ENCODE measurements around the gene ABLIM2.

The ABLIM2 gene

GRCh38 chr4:7941965-7942496, 216.6 kb downstream of the ABLIM2 start:
- ATAC-seq: no peak
- no peak for TF ChIP-seq TCF4 (CRISPR knock-in tag; IDR thresholded peaks at IDR 0.05; ENCODE audit: borderline replicate concordance)
- TF ChIP-seq ZC3H10 (CRISPR knock-in tag; IDR thresholded peaks at IDR 0.05): no peak
- TF ChIP-seq TSHZ2 (CRISPR knock-in tag; IDR thresholded peaks at IDR 0.05): no peak
- no peak for TF ChIP-seq CREB5 (CRISPR knock-in tag; IDR thresholded peaks at IDR 0.05; ENCODE audit: low read depth)
- no peak for TF ChIP-seq CSDC2 (CRISPR knock-in tag; IDR thresholded peaks at IDR 0.05)
- TF ChIP-seq RARB (CRISPR knock-in tag; IDR thresholded peaks at IDR 0.05): no peak
- no peak for TF ChIP-seq SNAI2 (CRISPR knock-in tag; IDR thresholded peaks at IDR 0.05)
- TF ChIP-seq PATZ1 (CRISPR knock-in tag; IDR thresholded peaks at IDR 0.05; ENCODE audit: borderline replicate concordance): no peak
- TF ChIP-seq ESRRG (CRISPR knock-in tag; IDR thresholded peaks at IDR 0.05): no peak

GRCh38 chr4:7941111-7941964, 217.3 kb downstream of the ABLIM2 start:
- no peak; the same call in 2 of the 3 replicates for ATAC-seq
- TF ChIP-seq ISL1 (CRISPR knock-in tag; IDR thresholded peaks at IDR 0.05) (no peak), ARNTL (CRISPR knock-in tag; IDR thresholded peaks at IDR 0.05; ENCODE audit: borderline replicate concordance, low read depth) (no peak)

GRCh38 chr4:7939377-7940108, 219.1 kb downstream of the ABLIM2 start, which contains the start of gene AFAP1:
AFAP1 (minus strand) TSS chr4:7939861; CDS start chr4:7872078, 67,783 bp downstream.
- TF ChIP-seq ISL1 (CRISPR knock-in tag; IDR thresholded peaks at IDR 0.05): no peak
- 0 out of 2 replicates have a peak, but pooled peaks have one; percentile 5 for TF ChIP-seq ZNF70 (CRISPR knock-in tag; IDR thresholded peaks at IDR 0.05)
- TF ChIP-seq GLIS3 (CRISPR knock-in tag; IDR thresholded peaks at IDR 0.05): no peak
- no peak for TF ChIP-seq OSR1 (CRISPR knock-in tag; IDR thresholded peaks at IDR 0.05)
- ATAC-seq: peak; percentile 78

GRCh38 chr4:7938609-7939376, 219.8 kb downstream of the ABLIM2 start:
- TF ChIP-seq RARB (CRISPR knock-in tag; IDR thresholded peaks at IDR 0.05) (no peak), ZNF70 (CRISPR knock-in tag; IDR thresholded peaks at IDR 0.05) (0 out of 2 replicates have a peak, but pooled peaks have one; percentile 4)
- peak; percentile 56 for ATAC-seq

GRCh38 chr4:7938266-7938608, 220.4 kb downstream of the ABLIM2 start:
- peak; percentile 4; the same call in 2 of the 3 replicates for ATAC-seq
- no peak for TF ChIP-seq ZNF8 (CRISPR knock-in tag; IDR thresholded peaks at IDR 0.05)
- peak; percentile 60; the same call in 1 of the 2 replicates for TF ChIP-seq ZNF70 (CRISPR knock-in tag; IDR thresholded peaks at IDR 0.05)

GRCh38 chr4:7937006-7937405, 221.6 kb downstream of the ABLIM2 start:
- ATAC-seq: no peak
- TF ChIP-seq CSDC2 (CRISPR knock-in tag; IDR thresholded peaks at IDR 0.05) (no peak), GLIS3 (CRISPR knock-in tag; IDR thresholded peaks at IDR 0.05) (no peak), SNAI2 (CRISPR knock-in tag; IDR thresholded peaks at IDR 0.05) (no peak), PATZ1 (CRISPR knock-in tag; IDR thresholded peaks at IDR 0.05; ENCODE audit: borderline replicate concordance) (no peak), TOX (CRISPR knock-in tag; IDR thresholded peaks at IDR 0.05; ENCODE audit: borderline replicate concordance) (no peak), ESRRG (CRISPR knock-in tag; IDR thresholded peaks at IDR 0.05) (no peak), ARNTL (CRISPR knock-in tag; IDR thresholded peaks at IDR 0.05; ENCODE audit: borderline replicate concordance, low read depth) (no peak), CSRNP3 (CRISPR knock-in tag; IDR thresholded peaks at IDR 0.05) (no peak), PPARA (CRISPR knock-in tag; IDR thresholded peaks at IDR 0.05; ENCODE audit: borderline replicate concordance) (no peak), ZNF8 (CRISPR knock-in tag; IDR thresholded peaks at IDR 0.05) (no peak)

Measured in SK-N-SH treated with all-trans-retinoic acid at 6 μM for 48 hours (cell line).